Motor neuron (in vitro differentiated cells): Measurements from ENCODE around the gene GPX6. TPM values are rescaled to one million over a fixed set of nuclear protein-coding genes. Genes with fewer than 3 reads are reported as not detected.
"Not testable (repeated sequence)": the region's sequence is repeated elsewhere in the genome, so short reads cannot be mapped to it uniquely, and the experiment has no call there.

ENCODE experiments used
- ATAC-seq, 8 experiments: fragments of 200-7000 bp; cut with Tn5 transposase; replicated peaks in 6 of 8; 2 replicates each; pipeline ENCODE4 v1.8.0; 2021; ENCODE audit warnings: mild to moderate bottlenecking in 8 of 8, moderate library complexity in 8 of 8
- H3K27ac ChIP-seq, 2 donors: fragments of 250-450 bp; sonication (Bioruptor Pico); 2 replicates each; pipeline ENCODE4 v1.9.0; 2021; ENCODE audit warnings: antibody characterized with exemption in 2 of 2, mild to moderate bottlenecking in 2 of 2, moderate library complexity in 1 of 2
- H3K4me1 ChIP-seq, 2 donors: fragments of 250-450 bp; sonication (Bioruptor Pico); replicated peaks in 1 of 2; 2 replicates each; pipeline ENCODE4 v1.6.1; 2021; ENCODE audit warnings: antibody characterized with exemption in 2 of 2, mild to moderate bottlenecking in 2 of 2, moderate library complexity in 1 of 2
- H3K4me3 ChIP-seq, 5 donors: fragments of 250-450 bp; sonication (Bioruptor Pico); 2 replicates each; pipeline ENCODE4 v1.9.0; 2021; ENCODE audit warnings: antibody characterized with exemption in 5 of 5, mild to moderate bottlenecking in 5 of 5, moderate library complexity in 4 of 5
- WGBS, 10 experiments: fragments of 450-650 bp; shearing (Covaris generic); methylation state at CpG; one replicate each; pipeline ENCODE4 v1.0.0; 2022; 5-methylcytosine and 5-hydroxymethylcytosine counted together
- in situ Hi-C, 9 experiments: fragments of 400-800 bp; cut with MboI; loops; one replicate each; pipeline ENCODE4 v1.15.0; 2021; ENCODE audit warnings: low sequenced_read_pairs in 9 of 9, low pct_unique_long_range_greater_than_20kb in 2 of 9; ENCODE audit not compliant: unreplicated experiment in 9 of 9
- total RNA-seq, 8 experiments: library from RNA; unstranded; fragments of 300-600 nt; gene quantifications; 2 replicates each; pipeline versions ENCODE4 v1.2.3 to v1.2.4, GENCODE V29; 2022

GPX6 gene
- total RNA-seq, 8 experiments from 2014 or later, result 0.15 to 0.38 TPM; not detected in 6

DNA sequence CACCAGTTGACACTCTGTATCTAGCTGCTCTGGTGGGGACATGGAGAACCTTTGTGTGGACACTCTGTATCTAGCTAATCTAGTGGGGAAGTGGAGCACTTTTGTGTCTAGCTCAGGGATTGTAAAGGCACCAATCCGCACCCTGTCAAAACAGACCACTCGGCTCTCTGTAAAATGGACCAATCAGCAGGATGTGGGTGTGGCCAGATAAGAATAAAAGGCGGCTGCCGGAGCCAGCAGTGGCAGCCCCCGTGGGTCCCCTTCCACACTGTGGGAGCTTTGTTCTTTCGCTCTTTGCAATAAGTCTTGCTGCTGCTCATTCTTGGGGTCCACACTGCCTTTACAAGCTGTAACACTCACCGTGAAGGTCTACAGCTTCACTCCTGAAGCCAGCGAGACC lies 3.2 kb downstream of the GPX6 start:
- WGBS, 10 experiments, result 60 to 100% (median 82%) methylated on average over 1 to 7 of the region's 8 CpGs; no CpG with 5 or more reads in 2 of the 10 experiments
- H3K4me3 ChIP-seq, H3K4me1 ChIP-seq, in situ Hi-C loops, ATAC-seq, H3K27ac ChIP-seq: not testable (repeated sequence)

DNA sequence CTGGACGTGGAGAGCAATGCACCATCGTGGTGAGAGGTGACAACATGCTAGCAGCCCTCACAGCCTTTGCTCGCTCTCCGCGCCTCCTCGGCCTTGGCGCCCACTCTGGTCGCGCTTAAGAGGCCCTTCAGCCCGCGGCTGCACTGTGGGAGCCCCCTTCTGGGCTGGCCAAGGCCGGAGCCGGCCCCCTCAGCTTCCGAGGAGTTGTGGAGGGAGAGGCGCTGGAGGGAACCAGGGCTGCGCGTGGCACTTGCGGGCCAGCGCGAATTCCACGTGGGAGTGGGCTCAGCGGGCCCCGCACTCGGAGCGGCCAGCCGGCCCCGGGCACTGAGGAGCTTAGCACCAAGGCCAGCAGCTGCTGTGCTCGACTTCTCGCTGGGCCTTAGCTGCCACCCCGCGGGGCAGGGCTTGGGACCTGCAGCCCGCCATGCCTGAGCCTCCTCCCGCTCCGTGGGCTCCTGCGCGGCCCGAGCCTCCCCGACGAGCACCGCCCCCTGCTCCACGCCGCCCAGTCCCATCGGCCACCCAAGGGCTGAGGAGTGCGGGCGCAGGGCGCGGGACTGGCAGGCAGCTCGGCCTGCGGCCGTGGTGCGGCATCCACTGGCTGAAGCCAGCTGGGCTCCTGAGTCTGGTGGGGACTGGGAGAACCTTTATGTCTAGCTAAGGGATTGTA lies 3.8 kb downstream of the GPX6 start:
- H3K27ac ChIP-seq, result no peak overlapping the region
- H3K4me1 ChIP-seq, result no peaks in the 10 kb centered on the region
- WGBS, 10 experiments, result 86 to 100% (median 93%) methylated on average over 1 to 12 of the region's 51 CpGs; no CpG with 5 or more reads in 6 of the 10 experiments
- H3K4me3 ChIP-seq, result no peak overlapping the region
- in situ Hi-C loops, result no loop called here
- no peak for ATAC-seq

DNA sequence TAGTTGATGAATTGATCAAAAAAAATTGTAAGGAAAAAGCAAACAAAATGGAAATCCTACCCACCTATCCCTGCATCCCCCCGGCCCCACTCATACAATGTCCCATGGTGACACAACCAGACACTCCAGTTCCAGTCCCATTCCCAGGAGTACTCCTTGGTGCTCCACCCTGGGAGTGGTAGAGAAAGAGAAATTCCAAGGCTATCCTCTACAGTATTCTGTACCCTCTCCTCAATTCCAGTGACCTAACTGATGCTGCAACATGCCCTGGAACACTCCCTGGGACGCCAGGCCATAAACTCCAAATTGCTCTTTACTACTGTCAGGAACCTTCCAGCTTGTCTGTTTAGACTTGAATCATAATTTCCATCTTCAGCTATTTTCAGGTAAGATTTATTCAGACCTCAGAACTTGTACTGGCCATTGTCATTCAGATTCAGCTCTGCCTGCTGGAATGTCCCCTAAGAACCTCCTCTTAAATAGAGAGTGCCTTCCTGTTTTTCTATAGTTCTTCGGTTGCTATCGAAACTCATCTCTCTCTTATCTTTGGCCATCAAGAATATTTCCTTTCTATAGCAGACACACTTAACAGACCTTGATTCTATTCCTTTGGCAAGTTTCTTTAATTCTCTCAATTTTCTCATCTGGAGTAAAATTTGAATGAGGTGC lies 8.7 kb downstream of the GPX6 start:
- ATAC-seq, result no peak

DNA sequence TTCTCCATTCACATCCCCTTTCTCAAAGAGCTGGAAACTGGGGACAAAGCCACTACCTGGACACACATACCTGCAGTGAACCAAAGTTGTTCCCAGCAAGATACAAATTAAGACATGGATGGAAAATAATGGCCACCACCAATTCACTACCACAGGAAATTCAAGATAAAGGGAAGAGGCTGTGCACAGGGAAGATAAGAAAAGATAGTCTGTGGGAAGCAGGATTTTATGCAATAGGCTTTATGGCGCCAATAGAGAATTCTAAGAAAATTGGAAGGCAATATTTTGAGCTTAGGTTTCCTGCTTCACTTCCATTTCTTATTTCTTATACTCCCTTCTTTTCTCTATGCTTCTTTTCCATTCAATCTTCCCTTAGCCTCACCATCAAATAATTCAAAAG lies 9.9 kb downstream of the GPX6 start:
- no peak for ATAC-seq
- 0 to 100% (median 80%) methylated on average over 1 of the region's 1 CpG; no CpG with 5 or more reads in 1 of the 10 experiments for WGBS, 10 experiments
- in situ Hi-C loops, result no loop called here
- H3K4me1 ChIP-seq, result no peaks in the 10 kb centered on the region
- no peak overlapping the region for H3K27ac ChIP-seq
- no peak overlapping the region for H3K4me3 ChIP-seq

More for the DNA sequence above, 8.7 kb downstream of the GPX6 start:
- Histone ChIP-seq H3K27ac (no peak overlapping the region), H3K4me3 (no peak overlapping the region), H3K4me1 (no peaks in the 10 kb centered on the region)
- 11 to 81% (median 48%) methylated on average over 2 to 4 of the region's 4 CpGs for WGBS, 10 experiments
- in situ Hi-C loops, result no loop called here

DNA sequence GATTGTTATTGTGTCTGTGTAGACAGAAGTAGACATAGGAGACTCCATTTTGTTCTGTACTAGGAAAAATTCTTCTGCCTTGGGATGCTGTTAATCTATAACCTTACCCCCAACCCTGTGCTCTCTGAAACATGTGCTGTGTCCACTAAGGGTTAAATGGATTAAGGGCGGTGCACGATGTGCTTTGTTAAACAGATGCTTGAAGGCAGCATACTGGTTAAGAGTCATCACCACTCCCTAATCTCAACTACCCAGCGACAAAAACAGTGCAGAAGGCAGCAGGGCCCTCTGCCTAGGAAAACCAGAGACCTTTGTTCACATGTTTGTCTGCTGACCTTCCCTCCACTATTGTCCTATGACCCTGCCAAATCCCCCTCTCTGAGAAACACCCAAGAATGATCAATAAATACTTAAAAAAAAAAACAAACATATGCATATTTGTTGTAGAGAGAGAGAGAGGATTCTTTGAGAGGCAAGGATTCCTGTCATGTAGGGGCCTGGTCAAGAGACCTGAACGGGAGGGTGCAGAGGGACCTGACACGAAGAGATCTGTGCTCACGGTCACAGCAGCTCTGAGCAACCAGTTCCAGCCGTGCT lies 12.8 kb downstream of the GPX6 start:
- in situ Hi-C loops, H3K4me3 ChIP-seq, H3K4me1 ChIP-seq, H3K27ac ChIP-seq, ATAC-seq: not testable (repeated sequence)
- 19 to 79% (median 53%) methylated on average over 3 to 5 of the region's 7 CpGs; no CpG with 5 or more reads in 2 of the 10 experiments for WGBS, 10 experiments

DNA sequence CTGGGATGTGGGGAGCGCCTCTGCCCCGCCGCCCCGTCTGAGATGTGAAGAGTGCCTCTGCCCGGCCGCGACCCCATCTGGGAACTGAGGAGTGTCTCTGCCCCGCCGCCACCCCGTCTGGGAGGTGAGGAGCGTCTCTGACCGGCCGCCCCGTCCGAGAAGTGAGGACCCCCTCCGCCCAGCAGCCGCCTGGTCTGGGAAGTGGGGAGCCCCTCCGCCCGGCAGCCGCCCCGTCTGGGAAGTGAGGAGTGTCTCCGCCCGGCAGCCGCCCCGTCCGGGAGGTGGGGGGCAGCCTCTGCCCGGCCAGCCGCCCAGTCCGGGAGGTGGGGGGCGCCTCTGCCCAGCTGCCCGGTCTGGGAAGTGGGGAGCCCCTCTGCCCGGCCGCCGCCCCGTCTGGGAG lies 13.5 kb downstream of the GPX6 start:
- H3K4me3 ChIP-seq, ATAC-seq, H3K4me1 ChIP-seq, in situ Hi-C loops, H3K27ac ChIP-seq: not testable (repeated sequence)
- no CpG with 5 or more reads among the region's 35 CpGs for WGBS, 10 experiments

DNA sequence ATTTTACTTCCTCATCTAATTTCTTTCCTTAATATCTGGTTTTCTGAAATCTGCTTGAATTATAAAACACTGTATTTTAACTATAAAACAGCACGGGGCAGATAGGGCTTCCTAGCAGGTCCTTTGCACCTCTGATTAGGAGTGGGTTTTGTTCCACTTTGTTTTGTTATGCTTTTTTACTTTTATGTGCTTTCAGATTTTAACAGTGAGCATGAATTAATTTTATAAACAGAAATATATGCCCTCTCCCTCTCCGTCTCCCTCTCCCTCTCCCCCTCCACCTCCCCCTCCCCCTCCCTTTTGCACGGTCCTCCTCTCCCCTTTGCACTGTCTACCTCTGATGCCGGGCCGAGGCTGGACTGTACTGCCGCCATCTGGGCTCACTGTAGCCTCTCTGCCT lies 14.3 kb downstream of the GPX6 start:
- WGBS, 10 experiments, result 0 to 100% (median 94%) methylated on average over 1 to 2 of the region's 6 CpGs; no CpG with 5 or more reads in 5 of the 10 experiments
- Histone ChIP-seq H3K4me3 (no peak overlapping the region), H3K4me1 (peaks cover 0 to 6% of the 10 kb centered on the region in 2 donors), H3K27ac (no peak overlapping the region)
- in situ Hi-C loops, result no loop called here
- ATAC-seq, result no peak

DNA sequence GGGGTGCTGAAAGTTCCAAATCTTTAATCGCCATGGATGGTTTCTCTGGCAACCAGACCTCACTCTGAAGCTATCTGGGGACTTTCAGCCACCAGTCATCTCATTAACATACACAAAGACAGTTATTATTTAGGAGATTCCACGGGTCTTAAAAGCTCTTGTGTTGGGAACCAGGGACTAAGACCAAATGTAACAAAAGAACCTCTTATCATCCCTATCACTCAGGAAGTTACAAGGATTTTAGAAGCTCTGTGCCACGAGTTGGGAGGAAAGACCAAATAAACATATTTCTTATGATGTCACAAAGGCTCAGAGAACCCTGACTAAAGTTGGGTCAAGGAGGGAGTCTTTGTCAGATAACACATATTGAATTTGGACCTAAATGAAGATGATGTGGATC lies 17.7 kb downstream of the GPX6 start:
- ATAC-seq, result peak in 1 of 8 experiments; percentile 22
- Histone ChIP-seq H3K4me1 (peaks cover 0 to 6% of the 10 kb centered on the region in 2 donors), H3K4me3 (no peak overlapping the region), H3K27ac (no peak overlapping the region)
- WGBS, 10 experiments, result 0 to 33% (median 0%) methylated on average over 1 to 3 of the region's 3 CpGs; no CpG with 5 or more reads in 3 of the 10 experiments
- in situ Hi-C loops, result loop anchor here in 2 of 9 experiments (25.0 kb wide), 1 partner anchor 189 kb away; no protein-coding TSS in a partner anchor

DNA sequence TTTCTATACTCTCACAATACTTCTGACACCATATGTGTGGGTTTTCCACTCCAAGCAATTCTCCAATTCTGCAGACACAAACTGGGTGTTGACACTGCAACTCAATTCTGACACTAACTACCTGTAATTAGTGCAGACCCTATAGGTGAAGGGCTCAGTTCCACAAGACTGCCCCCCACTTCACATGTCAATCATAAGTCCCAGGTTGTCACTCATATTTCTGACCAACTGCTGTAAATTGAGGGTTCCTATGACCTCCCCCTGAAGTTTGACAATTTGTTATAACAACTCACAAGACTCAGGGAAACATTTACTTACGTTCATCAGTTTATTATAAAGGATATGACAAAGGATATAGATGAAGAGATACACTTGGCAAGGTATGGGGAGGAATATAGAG lies 18.3 kb downstream of the GPX6 start:
- in situ Hi-C loops, result loop anchor here in 2 of 9 experiments (25.0 kb wide), 1 partner anchor 190 kb away; no protein-coding TSS in a partner anchor

DNA sequence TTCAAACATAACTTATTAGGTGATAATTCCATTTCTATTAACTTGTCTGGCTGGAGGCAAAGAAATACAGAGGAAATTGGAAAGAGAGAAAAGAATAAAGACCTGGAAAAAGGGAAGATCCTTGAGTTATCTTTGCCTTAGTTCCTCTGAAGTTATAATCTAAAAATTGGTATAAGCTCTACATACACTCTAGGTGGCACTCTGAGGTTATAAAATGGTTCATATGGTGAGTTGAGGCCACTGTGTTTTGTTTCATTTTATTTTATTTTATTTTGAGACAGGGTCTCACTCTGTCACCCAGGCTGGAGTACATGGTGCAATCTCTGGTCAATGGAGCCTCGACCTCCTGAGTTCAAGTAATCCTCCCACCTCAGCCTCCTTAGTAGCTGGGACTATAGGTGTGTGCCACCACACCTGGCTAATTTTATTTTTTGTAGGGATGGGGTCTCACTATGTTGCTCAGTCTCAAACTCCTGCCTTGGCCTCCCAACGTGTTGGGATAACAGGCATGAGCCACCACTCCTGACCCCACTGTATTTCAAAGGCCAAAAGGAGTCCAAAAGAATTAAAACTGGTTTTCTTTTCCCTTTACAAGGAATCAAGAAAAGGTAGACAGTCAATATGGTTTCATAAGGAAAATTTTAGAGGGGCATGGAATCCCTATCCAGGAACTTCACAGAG lies 19.4 kb downstream of the GPX6 start:
- peak in 2 of 8 experiments; percentile 24 to 49 for ATAC-seq
- H3K4me1 ChIP-seq, result peaks cover 0 to 6% of the 10 kb centered on the region in 2 donors
- WGBS, 10 experiments, result 0 to 75% (median 30%) methylated on average over 1 to 2 of the region's 2 CpGs; no CpG with 5 or more reads in 2 of the 10 experiments
- in situ Hi-C loops, result loop anchor here in 2 of 9 experiments (25.0 kb wide), 1 partner anchor 191 kb away; no protein-coding TSS in a partner anchor
- no peak overlapping the region for H3K27ac ChIP-seq
- no peak overlapping the region for H3K4me3 ChIP-seq

More for the DNA sequence above, 18.3 kb downstream of the GPX6 start:
- ATAC-seq, result no peak
- no peak overlapping the region for H3K27ac ChIP-seq
- 0 to 100% (median 29%) methylated on average over 1 of the region's 1 CpG; no CpG with 5 or more reads in 5 of the 10 experiments for WGBS, 10 experiments
- H3K4me3 ChIP-seq, result no peak overlapping the region
- H3K4me1 ChIP-seq, result peaks cover 0 to 6% of the 10 kb centered on the region in 2 donors

DNA sequence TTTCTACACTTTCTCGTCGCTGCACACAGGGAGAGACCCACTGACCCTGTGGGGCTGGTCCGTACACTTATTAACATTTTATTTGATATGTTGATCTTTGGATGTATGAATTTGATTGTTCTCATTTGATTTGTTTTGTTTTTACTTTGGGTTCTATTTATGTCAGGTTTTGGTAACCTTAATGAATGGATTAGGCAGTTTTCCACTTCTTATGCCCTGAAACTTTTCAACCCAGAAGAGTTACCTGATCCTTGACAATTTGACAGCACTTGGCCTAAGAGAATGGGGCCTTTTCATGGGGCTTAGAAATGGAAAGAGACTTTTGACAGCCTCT lies 23.6 kb downstream of the GPX6 start:
- no peaks in the 10 kb centered on the region for H3K4me1 ChIP-seq
- in situ Hi-C loops, result loop anchor here in 2 of 9 experiments (25.0 kb wide), 1 partner anchor 195 kb away; no protein-coding TSS in a partner anchor
- 0 to 92% (median 43%) methylated on average over 1 to 3 of the region's 3 CpGs; no CpG with 5 or more reads in 6 of the 10 experiments for WGBS, 10 experiments
- H3K4me3 ChIP-seq, result peak overlapping the region in 1 of 5 donors; percentile 18
- H3K27ac ChIP-seq, result no peak overlapping the region
- no peak for ATAC-seq

DNA sequence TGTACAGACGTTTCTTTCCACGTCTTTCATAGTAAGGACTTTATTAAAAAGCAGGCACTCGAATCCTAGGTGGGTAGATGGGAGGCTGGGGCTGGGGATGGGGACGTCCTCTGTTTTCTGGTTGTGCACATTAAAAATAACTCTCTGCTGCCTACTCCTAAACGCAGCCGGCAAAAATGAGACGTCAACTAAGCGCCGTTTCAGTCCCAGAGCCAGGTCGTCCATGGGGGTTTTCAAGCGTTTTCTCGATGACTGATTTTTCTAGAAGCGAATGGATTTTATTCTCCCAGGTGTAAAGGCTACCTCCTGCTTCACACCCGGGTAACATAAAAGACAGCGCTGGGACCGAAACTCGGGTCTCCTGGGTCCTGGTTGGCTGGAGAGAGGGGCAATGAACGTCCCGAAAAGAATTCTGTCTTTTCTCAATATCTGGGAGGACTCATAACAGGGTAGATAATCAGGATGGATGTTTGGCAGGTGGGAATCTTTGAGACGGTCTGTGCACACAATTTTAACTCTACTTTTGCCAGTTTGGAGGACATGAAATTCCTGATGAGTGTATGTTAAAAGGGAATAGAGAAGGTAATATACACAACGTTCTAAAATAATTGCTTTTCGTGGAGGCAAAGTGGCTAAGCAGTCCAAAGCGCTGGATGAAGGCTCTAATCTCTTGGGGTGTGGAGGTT lies 25.2 kb downstream of the GPX6 start:
- in situ Hi-C loops, result loop anchor here in 2 of 9 experiments (25.0 kb wide), 1 partner anchor 197 kb away; no protein-coding TSS in a partner anchor
- H3K4me1 ChIP-seq, result no peaks in the 10 kb centered on the region
- WGBS, 10 experiments, result 8 to 48% (median 33%) methylated on average over 3 to 19 of the region's 23 CpGs
- no peak overlapping the region for H3K27ac ChIP-seq
- H3K4me3 ChIP-seq, result peak overlapping the region in 4 of 5 donors; percentile 15 to 62 (median 35)
- ATAC-seq, result peak; percentile 11 to 62 (median 40)
